KOPT-K1 (cell line): Measurements from ENCODE around the gene ALCAM.

Experiments used
- H3K27ac ChIP-seq: fragments of 200-600 bp; sonication (generic); 2 replicates; pipeline ENCODE4 v1.5.1; 2016; ENCODE audit warnings: antibody characterized with exemption, mild to moderate bottlenecking, low read depth, low read length; ENCODE audit not compliant: poor library complexity, severe bottlenecking
- H3K36me3 ChIP-seq: fragments of 200-600 bp; sonication (generic); 2 replicates; pipeline ENCODE4 v1.5.1; 2017; ENCODE audit warnings: antibody characterized with exemption, mild to moderate bottlenecking, low read length, moderate library complexity; ENCODE audit not compliant: insufficient read depth
- H3K9me3 ChIP-seq: fragments of 200-600 bp; sonication (generic); 2 replicates; pipeline ENCODE4 v1.5.1; 2017; ENCODE audit warnings: antibody characterized with exemption, low read length, mild to moderate bottlenecking; ENCODE audit not compliant: insufficient read depth, poor library complexity, severe bottlenecking

ALCAM gene

DNA sequence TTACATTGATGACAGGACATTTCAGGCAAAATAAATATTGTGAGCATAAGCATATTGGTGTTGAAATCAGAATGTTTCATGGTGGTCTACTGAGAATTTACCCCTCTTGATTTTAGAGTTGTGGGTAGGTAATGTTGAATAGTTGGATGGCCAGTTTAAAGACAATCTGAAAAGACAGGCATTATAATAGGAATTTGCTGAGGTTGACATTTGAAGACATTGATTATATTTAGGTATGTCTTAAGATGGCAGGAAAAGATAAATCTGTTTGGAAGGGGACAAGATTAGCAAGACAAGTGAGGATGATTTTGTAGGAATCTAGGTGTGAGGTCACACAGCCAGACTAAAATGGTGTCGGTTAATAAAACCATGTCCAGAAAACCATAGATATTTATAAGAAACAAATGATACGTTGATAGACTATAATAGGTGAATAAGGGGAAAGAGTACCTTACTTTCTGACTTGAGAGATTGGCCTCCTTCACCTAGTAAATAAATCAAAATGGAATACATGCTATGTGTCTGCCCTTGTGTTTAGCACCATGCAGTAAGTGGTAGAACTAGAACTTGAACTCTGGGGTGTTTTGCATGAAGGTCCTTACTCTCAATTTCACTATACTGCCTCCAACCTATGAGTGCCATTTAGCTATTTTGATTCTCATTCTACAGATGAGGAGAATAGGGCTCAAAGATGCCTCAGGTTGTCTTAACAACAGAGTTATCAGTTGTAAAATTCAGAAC is 57.9 kb downstream of the ALCAM start:
- Histone ChIP-seq H3K9me3 (no peaks in the 10 kb centered on the region), H3K36me3 (no peaks in the 10 kb centered on the region), H3K27ac (no peak overlapping the region)

DNA sequence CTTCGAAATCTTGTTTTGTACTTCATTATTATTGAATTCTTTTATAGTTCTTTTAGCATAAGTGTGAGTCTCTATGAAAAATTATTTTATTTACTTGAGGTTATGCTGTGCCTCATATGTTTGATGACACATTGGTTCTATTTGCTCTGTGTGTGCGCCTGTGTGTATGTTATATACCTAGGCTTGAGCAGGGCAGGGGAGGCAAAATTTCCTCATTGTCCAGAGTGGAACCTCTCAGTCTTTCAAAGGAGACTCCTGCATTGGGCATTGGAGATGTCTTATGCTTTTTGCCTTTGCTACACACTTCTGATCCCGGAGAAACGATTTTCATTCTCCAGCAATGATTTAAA is 58.4 kb downstream of the ALCAM start:
- no peaks in the 10 kb centered on the region for H3K36me3 ChIP-seq
- H3K27ac ChIP-seq = no peak overlapping the region
- H3K9me3 ChIP-seq = no peaks in the 10 kb centered on the region

GRCh38 chr3:105427332-105427731 is 60.6 kb downstream of the ALCAM start:
- Histone ChIP-seq H3K36me3 (no peaks in the 10 kb centered on the region), H3K9me3 (no peaks in the 10 kb centered on the region), H3K27ac (no peak overlapping the region)

GRCh38 chr3:105429034-105429762 is 62.5 kb downstream of the ALCAM start:
- no peak overlapping the region for H3K27ac ChIP-seq
- H3K36me3 ChIP-seq = no peaks in the 10 kb centered on the region
- no peaks in the 10 kb centered on the region for H3K9me3 ChIP-seq

DNA sequence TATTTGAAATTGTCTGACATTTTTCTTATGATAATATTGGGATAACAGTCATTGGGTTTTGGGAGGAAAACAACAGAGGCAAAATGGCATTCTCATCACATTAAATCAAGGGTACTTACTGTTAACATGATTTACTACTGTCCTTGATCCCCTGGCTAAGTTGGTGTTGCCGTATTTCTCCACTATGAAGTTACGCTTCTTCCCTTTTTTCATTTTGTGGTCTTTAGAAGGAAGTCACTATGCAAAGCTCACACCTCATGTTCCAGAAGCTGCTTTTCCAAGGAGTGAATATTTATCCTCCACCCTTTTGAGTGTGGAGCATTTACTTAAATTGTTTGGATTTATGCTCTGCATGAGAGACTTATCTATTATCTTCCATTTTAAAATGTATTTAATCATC is 63.7 kb downstream of the ALCAM start:
- Histone ChIP-seq H3K36me3 (no peaks in the 10 kb centered on the region), H3K9me3 (no peaks in the 10 kb centered on the region), H3K27ac (no peak overlapping the region)

GRCh38 chr3:105431200-105431599 is 64.5 kb downstream of the ALCAM start:
- H3K27ac ChIP-seq = no peak overlapping the region
- no peaks in the 10 kb centered on the region for H3K9me3 ChIP-seq
- H3K36me3 ChIP-seq = no peaks in the 10 kb centered on the region

GRCh38 chr3:105435277-105435676 is 68.6 kb downstream of the ALCAM start:
- no peaks in the 10 kb centered on the region for H3K36me3 ChIP-seq
- no peaks in the 10 kb centered on the region for H3K9me3 ChIP-seq
- H3K27ac ChIP-seq = no peak overlapping the region

- Histone ChIP-seq H3K36me3 (no peaks in the 10 kb centered on the region), H3K27ac (no peak overlapping the region), H3K9me3 (no peaks in the 10 kb centered on the region)
These were observed 70.0 kb downstream of the ALCAM start for GRCh38 chr3:105436687-105437086.

- no peaks in the 10 kb centered on the region for H3K9me3 ChIP-seq
- H3K27ac ChIP-seq = no peak overlapping the region
- no peaks in the 10 kb centered on the region for H3K36me3 ChIP-seq
These were observed 73.4 kb downstream of the ALCAM start for GRCh38 chr3:105440113-105440512.

- Histone ChIP-seq H3K36me3 (no peaks in the 10 kb centered on the region), H3K9me3 (no peaks in the 10 kb centered on the region), H3K27ac (no peak overlapping the region)
These were observed 78.0 kb downstream of the ALCAM start for GRCh38 chr3:105444725-105445124.

DNA sequence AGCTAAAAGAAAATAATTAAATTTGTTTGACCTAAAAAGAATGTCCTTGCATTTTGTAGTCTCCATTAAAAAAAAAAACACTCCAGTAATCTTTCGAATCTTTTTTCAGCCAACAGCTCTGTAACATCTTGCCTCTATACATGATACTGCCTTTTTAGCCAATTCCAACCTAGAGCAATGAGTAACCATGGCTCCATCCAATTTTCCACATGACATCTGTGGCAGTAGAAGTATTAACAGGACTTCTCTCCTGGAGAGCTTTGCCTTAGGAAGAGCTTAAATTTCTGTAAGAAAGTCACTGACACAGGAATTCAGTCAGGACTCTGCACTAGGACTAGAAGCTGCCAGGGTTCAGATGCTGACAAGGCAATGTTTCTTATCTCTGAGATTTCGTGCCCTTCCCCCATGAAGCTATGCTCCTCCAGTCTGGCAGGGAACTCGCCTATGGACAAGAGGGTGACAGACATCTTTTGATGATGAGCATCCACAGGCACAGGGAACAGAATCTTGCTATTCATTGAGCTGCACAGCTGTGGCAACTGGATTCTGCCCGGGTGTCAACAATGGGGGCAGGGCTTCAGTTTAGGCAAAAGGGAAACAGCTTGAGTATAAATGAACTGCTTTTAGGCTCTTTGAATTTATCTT is 81.8 kb downstream of the ALCAM start:
- Histone ChIP-seq H3K27ac (no peak overlapping the region), H3K9me3 (no peaks in the 10 kb centered on the region), H3K36me3 (no peaks in the 10 kb centered on the region)

- Histone ChIP-seq H3K27ac (no peak overlapping the region), H3K9me3 (no peaks in the 10 kb centered on the region), H3K36me3 (no peaks in the 10 kb centered on the region)
These were observed 82.7 kb downstream of the ALCAM start for GRCh38 chr3:105449414-105449813.

GRCh38 chr3:105456017-105456416 is 89.3 kb downstream of the ALCAM start:
- no peaks in the 10 kb centered on the region for H3K36me3 ChIP-seq
- no peaks in the 10 kb centered on the region for H3K9me3 ChIP-seq
- H3K27ac ChIP-seq = no peak overlapping the region

GRCh38 chr3:105458518-105459215 is 92.0 kb downstream of the ALCAM start:
- Histone ChIP-seq H3K27ac (no peak overlapping the region), H3K9me3 (no peaks in the 10 kb centered on the region)

More at GRCh38 chr3:105458518-105459215, 92.0 kb downstream of the ALCAM start:
- no peaks in the 10 kb centered on the region for H3K36me3 ChIP-seq
